Progenitor cell of endocrine pancreas (in vitro differentiated cells): ENCODE results near the gene HEATR3. TPM values are rescaled to one million over a fixed set of nuclear protein-coding genes. Genes with fewer than 3 reads are reported as not detected.

Source experiments
- DNase-seq: peaks from one replicate; pipeline ENCODE4 v3.0.0; 2021; ENCODE audit warnings: low spot score; ENCODE audit not compliant: unreplicated experiment
- H3K27ac Mint-ChIP-seq: 2 replicates; pipeline ENCODE4 v1.8.0; 2021; ENCODE audit warnings: mild to moderate bottlenecking, moderate library complexity, mixed read lengths
- H3K27me3 Mint-ChIP-seq: 2 replicates; pipeline ENCODE4 v1.8.0; 2021; ENCODE audit warnings: mixed read lengths
- H3K36me3 Mint-ChIP-seq: 2 replicates; pipeline ENCODE4 v1.8.0; 2022; ENCODE audit warnings: mixed read lengths; ENCODE audit not compliant: insufficient read depth
- H3K4me1 Mint-ChIP-seq: 2 replicates; pipeline ENCODE4 v1.8.0; 2021; ENCODE audit warnings: low read depth, mixed read lengths
- H3K4me3 Mint-ChIP-seq: 2 replicates; pipeline ENCODE4 v1.8.0; 2021; ENCODE audit warnings: low read depth, mild to moderate bottlenecking, moderate library complexity, mixed read lengths
- H3K9me3 Mint-ChIP-seq: 2 replicates; pipeline ENCODE4 v1.8.0; 2021; ENCODE audit warnings: low read depth, mixed read lengths
- total RNA-seq: library from RNA; stranded (reverse); gene quantifications from 2 replicates; pipeline ENCODE4 v1.2.1, GENCODE V29; 2021
- TF ChIP-seq, protein P1 (sequence below): fragments of 200-600 bp; sonication (generic); IDR thresholded peaks from one replicate; pipeline ENCODE4 v1.5.0; 2021; ENCODE audit warnings: antibody characterized with exemption, mild to moderate bottlenecking; ENCODE audit not compliant: unreplicated experiment

The HEATR3 gene
- total RNA-seq, 1 donor from 2014 or later: 18.1 TPM

- peak overlapping the region; percentile 87 for H3K4me3 Mint-ChIP-seq
- no peaks in the 10 kb centered on the region for H3K36me3 Mint-ChIP-seq
- H3K27me3 Mint-ChIP-seq: no peaks in the 10 kb centered on the region
- peaks cover 14% of the 10 kb centered on the region for H3K4me1 Mint-ChIP-seq
- H3K9me3 Mint-ChIP-seq: no peaks in the 10 kb centered on the region
- H3K27ac Mint-ChIP-seq: no peak overlapping the region
- TF ChIP-seq, protein P1, sequence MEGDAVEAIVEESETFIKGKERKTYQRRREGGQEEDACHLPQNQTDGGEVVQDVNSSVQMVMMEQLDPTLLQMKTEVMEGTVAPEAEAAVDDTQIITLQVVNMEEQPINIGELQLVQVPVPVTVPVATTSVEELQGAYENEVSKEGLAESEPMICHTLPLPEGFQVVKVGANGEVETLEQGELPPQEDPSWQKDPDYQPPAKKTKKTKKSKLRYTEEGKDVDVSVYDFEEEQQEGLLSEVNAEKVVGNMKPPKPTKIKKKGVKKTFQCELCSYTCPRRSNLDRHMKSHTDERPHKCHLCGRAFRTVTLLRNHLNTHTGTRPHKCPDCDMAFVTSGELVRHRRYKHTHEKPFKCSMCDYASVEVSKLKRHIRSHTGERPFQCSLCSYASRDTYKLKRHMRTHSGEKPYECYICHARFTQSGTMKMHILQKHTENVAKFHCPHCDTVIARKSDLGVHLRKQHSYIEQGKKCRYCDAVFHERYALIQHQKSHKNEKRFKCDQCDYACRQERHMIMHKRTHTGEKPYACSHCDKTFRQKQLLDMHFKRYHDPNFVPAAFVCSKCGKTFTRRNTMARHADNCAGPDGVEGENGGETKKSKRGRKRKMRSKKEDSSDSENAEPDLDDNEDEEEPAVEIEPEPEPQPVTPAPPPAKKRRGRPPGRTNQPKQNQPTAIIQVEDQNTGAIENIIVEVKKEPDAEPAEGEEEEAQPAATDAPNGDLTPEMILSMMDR: no peak
- no peak for DNase-seq
These were observed 85.6 kb downstream of the HEATR3 start for GRCh38 chr16:50151322-50151721.

- peak overlapping the region; percentile 87 for H3K4me3 Mint-ChIP-seq
- H3K27me3 Mint-ChIP-seq: no peaks in the 10 kb centered on the region
- no peaks in the 10 kb centered on the region for H3K36me3 Mint-ChIP-seq
- DNase-seq: no peak
- TF ChIP-seq, protein P1: no peak
- H3K4me1 Mint-ChIP-seq: peaks cover 16% of the 10 kb centered on the region
- H3K27ac Mint-ChIP-seq: peak overlapping the region; percentile 90
- no peaks in the 10 kb centered on the region for H3K9me3 Mint-ChIP-seq
These were observed 86.0 kb downstream of the HEATR3 start for GRCh38 chr16:50151756-50152155.

GRCh38 chr16:50152351-50152806, 86.6 kb downstream of the HEATR3 start:
- H3K27ac Mint-ChIP-seq: peak overlapping the region; percentile 90
- DNase-seq: no peak
- H3K27me3 Mint-ChIP-seq: no peaks in the 10 kb centered on the region
- H3K4me3 Mint-ChIP-seq: peak overlapping the region; percentile 87
- H3K4me1 Mint-ChIP-seq: peaks cover 18% of the 10 kb centered on the region
- no peaks in the 10 kb centered on the region for H3K36me3 Mint-ChIP-seq
- TF ChIP-seq, protein P1: no peak
- H3K9me3 Mint-ChIP-seq: no peaks in the 10 kb centered on the region

DNA sequence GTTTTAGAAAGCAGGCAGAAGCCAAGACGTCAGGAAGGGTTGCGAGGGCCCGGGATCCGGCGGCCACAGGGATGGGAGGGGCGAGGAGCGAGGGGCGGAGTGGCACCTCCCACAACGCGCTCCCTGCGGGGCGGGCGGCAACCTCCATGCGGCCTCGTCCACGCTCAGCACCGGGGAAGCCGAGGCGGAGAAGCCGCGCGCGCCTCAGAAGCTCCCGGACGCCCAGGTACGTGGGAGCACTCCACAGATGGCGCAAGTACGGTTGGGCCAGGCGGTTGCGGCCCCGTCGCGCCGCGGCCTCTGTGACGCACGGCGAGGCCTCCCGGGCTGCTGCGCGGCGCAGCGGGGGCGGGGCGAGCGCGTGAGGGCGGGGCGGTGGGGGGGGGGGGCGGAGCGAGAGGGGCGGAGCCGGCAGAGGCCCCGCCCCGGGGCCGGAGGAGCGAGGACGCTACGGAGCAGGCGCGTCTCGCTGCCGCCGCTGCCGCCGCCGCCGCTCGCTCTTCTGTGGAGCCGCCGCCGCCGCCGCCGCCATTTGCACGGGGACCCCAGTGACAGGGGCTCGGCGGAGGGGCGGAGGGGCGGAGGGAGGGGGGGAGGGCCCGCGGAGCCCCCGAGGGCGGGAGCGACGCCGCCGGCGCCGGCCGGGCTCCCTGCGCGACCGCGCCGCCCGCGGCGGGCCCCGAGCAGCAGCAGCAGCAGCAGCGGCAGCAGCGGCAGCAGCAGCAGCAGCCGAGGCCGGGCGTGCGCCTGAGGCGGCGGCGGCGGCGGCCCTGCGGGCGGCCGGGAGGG, 87.2 kb downstream of the HEATR3 start, which contains the start of gene TENT4B:
TENT4B (plus strand) TSS at position 500 of the 789 bp plus-strand sequence. CDS start 316 bp downstream, outside the sequence.
- TF ChIP-seq, protein P1: no peak
- H3K9me3 Mint-ChIP-seq: no peaks in the 10 kb centered on the region
- H3K27me3 Mint-ChIP-seq: no peaks in the 10 kb centered on the region
- peak within 1 kb of the TSS; percentile 87 for H3K4me3 Mint-ChIP-seq
- H3K36me3 Mint-ChIP-seq: no peaks in the 10 kb centered on the region
- peak; percentile 72 for DNase-seq
- peak within 1 kb of the TSS; percentile 90 for H3K27ac Mint-ChIP-seq
- peaks cover 18% of the 10 kb centered on the region for H3K4me1 Mint-ChIP-seq

- peak; percentile 28 for DNase-seq
- H3K9me3 Mint-ChIP-seq: no peaks in the 10 kb centered on the region
- peaks cover 1% of the 10 kb centered on the region for H3K36me3 Mint-ChIP-seq
- peak overlapping the region; percentile 76 for H3K4me3 Mint-ChIP-seq
- peaks cover 18% of the 10 kb centered on the region for H3K4me1 Mint-ChIP-seq
- TF ChIP-seq, protein P1: no peak
- no peaks in the 10 kb centered on the region for H3K27me3 Mint-ChIP-seq
- no peak overlapping the region for H3K27ac Mint-ChIP-seq
These were observed 88.0 kb downstream of the HEATR3 start for GRCh38 chr16:50153596-50154419.
